Measurements from ENCODE around the gene TAB2.

Gene TAB2

GRCh38 chr6:149414821-149415220 is 97.3 kb downstream of the TAB2 start:
- DNase-seq (ENCODE audit: low read depth in 2 of 2): no peak

- DNase-seq (ENCODE audit: low read depth in 2 of 2): no peak
These were observed 102.3 kb downstream of the TAB2 start for GRCh38 chr6:149419696-149420404.

GRCh38 chr6:149421132-149421531 is 103.6 kb downstream of the TAB2 start:
- no peak for DNase-seq (ENCODE audit: low read depth in 2 of 2)

- no peak for DNase-seq (ENCODE audit: low read depth in 2 of 2)
These were observed 105.1 kb downstream of the TAB2 start for GRCh38 chr6:149422581-149422980.

GRCh38 chr6:149423964-149424440 is 106.5 kb downstream of the TAB2 start:
- no peak for DNase-seq (ENCODE audit: low read depth in 2 of 2)

- no peak for DNase-seq (ENCODE audit: low read depth in 2 of 2)
These were observed 107.7 kb downstream of the TAB2 start for GRCh38 chr6:149425224-149425623.

- no peak for DNase-seq (ENCODE audit: low read depth in 2 of 2)
These were observed 108.2 kb downstream of the TAB2 start for GRCh38 chr6:149425754-149426153.

GRCh38 chr6:149428606-149429005 is 111.1 kb downstream of the TAB2 start:
- no peak for DNase-seq (ENCODE audit: low read depth in 2 of 2)

- no peak for DNase-seq (ENCODE audit: low read depth in 2 of 2)
These were observed 112.2 kb downstream of the TAB2 start for GRCh38 chr6:149429427-149430360.

GRCh38 chr6:149431905-149432775 is 114.6 kb downstream of the TAB2 start:
- peak; percentile 86 to 89 for DNase-seq (ENCODE audit: low read depth in 2 of 2)

GRCh38 chr6:149433405-149433804 is 115.9 kb downstream of the TAB2 start:
- DNase-seq (ENCODE audit: low read depth in 2 of 2): no peak

GRCh38 chr6:149433881-149434280 is 116.4 kb downstream of the TAB2 start:
- DNase-seq (ENCODE audit: low read depth in 2 of 2): no peak

GRCh38 chr6:149435919-149436586 is 118.5 kb downstream of the TAB2 start:
- DNase-seq (ENCODE audit: low read depth in 2 of 2): no peak

GRCh38 chr6:149436647-149437046 is 119.1 kb downstream of the TAB2 start:
- no peak for DNase-seq (ENCODE audit: low read depth in 2 of 2)

- no peak for DNase-seq (ENCODE audit: low read depth in 2 of 2)
These were observed 119.7 kb downstream of the TAB2 start for GRCh38 chr6:149437212-149437611.

- no peak for DNase-seq (ENCODE audit: low read depth in 2 of 2)
These were observed 121.3 kb downstream of the TAB2 start for GRCh38 chr6:149438855-149439254.

GRCh38 chr6:149439626-149440025 is 122.1 kb downstream of the TAB2 start:
- no peak for DNase-seq (ENCODE audit: low read depth in 2 of 2)

- no peak for DNase-seq (ENCODE audit: low read depth in 2 of 2)
These were observed 123.5 kb downstream of the TAB2 start for GRCh38 chr6:149440735-149441671.

GRCh38 chr6:149441740-149442139 is 124.2 kb downstream of the TAB2 start:
- DNase-seq (ENCODE audit: low read depth in 2 of 2): no peak

Data from stimulated activated CD4-positive, alpha-beta T cell treated with anti-CD3 and anti-CD28 coated beads, Interleukin-1b, Interleukin-23, amount 100 ng/mL, for 4 hours (primary cell).